Right cardiac atrium (tissue), 5 donors: ENCODE results near the gene SSC5D. TPM values are rescaled to one million over a fixed set of nuclear protein-coding genes. Genes with fewer than 3 reads are reported as not detected.

ENCODE experiments used
- ATAC-seq, 2 donors: fragments of 200-7000 bp; cut with Tn5 transposase; one replicate each; pipeline versions ENCODE4 v1.8.0 to v1.9.1; 2020; ENCODE audit warnings: moderate library complexity in 2 of 2, mild to moderate bottlenecking in 1 of 2
- DNase-seq, 3 donors: peaks; one replicate each; pipeline ENCODE4 v3.0.0-alpha.2; 2020
- H3K27ac ChIP-seq: one replicate; pipeline ENCODE4 v1.5.1; 2013; ENCODE audit warnings: mild to moderate bottlenecking, low read length, control low read depth, moderate library complexity
- H3K27me3 ChIP-seq: one replicate; pipeline ENCODE4 v1.6.1; 2013; ENCODE audit not compliant: control insufficient read depth, insufficient read depth
- H3K4me1 ChIP-seq: one replicate; pipeline ENCODE4 v1.6.1; 2013; ENCODE audit warnings: low read length; ENCODE audit not compliant: control insufficient read depth, insufficient read depth
- H3K4me3 ChIP-seq: one replicate; pipeline ENCODE4 v1.5.1; 2013; ENCODE audit warnings: low read length, control low read depth
- H3K9me3 ChIP-seq: one replicate; pipeline ENCODE4 v1.6.1; 2013; ENCODE audit warnings: low read length; ENCODE audit not compliant: control insufficient read depth
- WGBS: extraction: QIAGEN DNeasy Blood & Tissue Kit; methylation state at CpG from one replicate; pipeline ENCODE4 v1.1.7; 2013; 5-methylcytosine and 5-hydroxymethylcytosine counted together
- intact Hi-C, 4 donors: fragments of 100-400 bp; cut with DNase I; formaldehyde crosslinking; loops; one replicate each; pipeline versions ENCODE4 v1.11.0 to v1.14.0; 2022 to 2023
- polyA plus RNA-seq: library from polyadenylated mRNA; stranded (reverse); fragments of 200-250 nt; gene quantifications from one replicate; pipeline ENCODE4 v1.2.3, GENCODE V29; 2013
- total RNA-seq, 4 donors: library from RNA; stranded (reverse); fragmentation: NEBNext Ultra II Directional; extraction: Animal tissue kit (Norgen Biotek cat#: 25700); gene quantifications; one replicate each; pipeline ENCODE4 v1.2.1, GENCODE V29; 2021
- donor health status: healthy with polysubstance abuse.
- donor health status: DM: no; HTN: yes; CAD: no.
- donor health status: DM: no; HTN: no; CAD: no.
- donor health status: DM: no; HTN: yes; CAD: no; lungs with severe emphysema.
- donor health status: DM: yes; HTN: yes; CAD: no.

Gene SSC5D
- total and polyA plus RNA-seq, 5 donors: 4.4 to 10.2 (median 7.3) TPM

DNA sequence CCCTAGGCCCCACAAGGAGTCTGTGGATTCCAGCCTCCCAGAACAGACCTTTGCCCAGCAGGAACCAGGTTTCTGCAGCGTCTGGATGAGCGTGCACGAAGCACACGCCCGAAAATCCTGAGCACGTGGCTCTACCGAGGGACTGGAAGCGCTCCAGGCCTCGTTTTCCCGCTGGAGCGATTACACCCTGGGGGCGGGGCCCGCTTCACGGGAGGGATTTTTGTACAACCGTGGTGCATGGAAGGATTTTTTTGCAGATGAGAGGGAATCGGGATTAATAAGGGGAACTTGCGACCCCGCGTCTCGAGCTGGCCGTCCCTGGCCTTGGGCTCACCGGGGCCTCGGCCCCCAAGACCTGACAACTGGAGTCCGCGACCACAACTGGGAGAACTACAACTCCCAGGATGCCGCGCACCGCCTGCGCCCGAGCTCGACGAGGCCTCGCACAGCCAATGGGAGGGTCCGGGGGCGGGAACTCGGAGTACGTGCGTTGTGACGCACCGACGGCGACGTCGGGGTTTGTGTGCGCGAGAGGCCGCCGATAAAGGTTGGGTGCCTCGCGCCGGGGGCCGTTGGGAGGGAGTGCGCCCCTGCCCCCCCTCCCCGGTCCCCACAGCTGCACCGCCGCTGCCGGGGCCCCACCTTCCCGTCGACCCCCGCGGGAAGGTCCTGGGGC, 12.0 kb upstream of the SSC5D start, which contains the start of gene ZNF628:
Gene ZNF628 (plus strand): TSS at position 518 of the 676 bp plus-strand sequence. CDS start 3,294 bp downstream, outside the sequence.
- intact Hi-C loops: no loop called here
- peak; percentile 99 to 100 (median 100) for DNase-seq

DNA sequence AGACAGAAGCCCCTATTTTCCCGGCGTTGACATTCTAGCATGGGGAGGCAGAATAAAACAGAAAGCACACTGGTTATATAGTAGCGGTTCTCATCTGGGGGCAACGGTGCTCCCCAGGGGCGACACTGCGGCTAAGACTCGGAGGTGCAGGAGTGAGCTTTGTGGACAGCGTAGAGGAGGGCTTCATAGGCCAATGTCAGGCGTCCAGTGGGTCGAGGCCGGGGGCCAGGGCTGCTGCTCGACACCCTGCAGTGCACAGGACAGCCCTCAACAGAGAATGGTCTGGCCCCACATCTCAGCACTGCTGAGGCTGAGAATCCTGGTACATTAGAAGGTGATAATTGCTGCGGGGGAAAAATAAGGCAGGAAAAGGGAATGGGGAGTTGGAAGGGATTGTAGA, 10.3 kb upstream of the SSC5D start:
- Histone ChIP-seq H3K27ac (no peak overlapping the region), H3K4me3 (no peak overlapping the region), H3K9me3 (no peaks in the 10 kb centered on the region), H3K4me1 (peaks cover 4% of the 10 kb centered on the region), H3K27me3 (no peaks in the 10 kb centered on the region)
- WGBS: 82% methylated on average over 13 of the region's 13 CpGs
- peak in 1 of 3 donors; percentile 39 for DNase-seq
- intact Hi-C loops: no loop called here
- ATAC-seq: no peak

More for the DNA sequence above, 12.0 kb upstream of the SSC5D start, which contains the start of gene ZNF628:
- Histone ChIP-seq H3K27ac (peak within 1 kb of the TSS; percentile 82), H3K27me3 (no peaks in the 10 kb centered on the region), H3K9me3 (no peaks in the 10 kb centered on the region), H3K4me1 (peaks cover 4% of the 10 kb centered on the region), H3K4me3 (peak within 1 kb of the TSS; percentile 76)
- WGBS: under 1% methylated on average over 61 of the region's 61 CpGs
- peak; percentile 97 for ATAC-seq

DNA sequence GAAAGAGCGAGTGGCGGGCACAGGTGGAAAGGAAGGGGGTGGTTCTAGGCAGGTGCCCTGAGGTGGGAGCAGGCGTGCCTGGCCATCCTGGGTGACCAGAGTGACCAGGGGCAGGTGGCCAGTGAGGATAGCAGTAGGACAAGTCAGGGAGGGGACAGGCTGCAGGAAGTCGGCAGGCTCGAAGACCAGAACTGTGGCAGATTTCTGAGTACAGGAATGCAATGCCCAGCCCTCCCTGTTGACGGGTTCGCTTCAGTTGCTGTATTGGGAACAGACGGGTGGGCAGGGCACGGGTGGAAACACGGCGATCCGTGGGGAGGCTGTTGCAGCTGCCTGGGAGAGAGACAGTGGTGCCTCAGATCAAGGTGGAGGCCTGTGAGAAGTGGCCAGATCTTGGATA, 9.9 kb upstream of the SSC5D start:
- H3K27ac ChIP-seq: no peak overlapping the region
- DNase-seq: peak in 2 of 3 donors; percentile 45 to 47
- no peak overlapping the region for H3K4me3 ChIP-seq
- H3K9me3 ChIP-seq: no peaks in the 10 kb centered on the region
- no peaks in the 10 kb centered on the region for H3K27me3 ChIP-seq
- H3K4me1 ChIP-seq: peaks cover 4% of the 10 kb centered on the region
- intact Hi-C loops: no loop called here
- 85% methylated on average over 12 of the region's 12 CpGs for WGBS
- no peak for ATAC-seq

DNA sequence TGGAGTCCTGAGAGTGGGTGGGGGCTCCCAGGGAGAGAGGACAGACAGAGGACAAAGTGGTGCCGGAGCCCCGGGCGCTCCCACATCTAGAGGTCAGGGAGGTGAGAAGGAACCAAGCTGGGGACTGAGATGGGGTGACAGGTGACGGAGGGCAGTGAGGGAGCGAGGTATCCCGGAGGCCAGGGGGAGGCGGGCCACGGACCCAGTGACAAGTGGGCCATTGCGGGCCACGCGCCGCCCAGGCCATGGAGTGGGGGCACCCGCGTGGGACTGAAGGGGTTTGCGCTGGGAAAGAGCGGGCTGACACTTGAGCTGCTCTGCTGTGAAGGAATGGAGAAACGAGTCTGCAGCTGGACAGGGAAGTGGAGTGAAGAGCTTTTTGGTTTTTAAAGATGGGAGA, 9.2 kb upstream of the SSC5D start:
- no peak overlapping the region for H3K4me3 ChIP-seq
- WGBS: 78% methylated on average over 17 of the region's 17 CpGs
- peak overlapping the region; percentile 58 for H3K27ac ChIP-seq
- intact Hi-C loops: no loop called here
- DNase-seq (peak in 2 of 3 donors; percentile 37 to 43), ATAC-seq (no peak)
- peaks cover 4% of the 10 kb centered on the region for H3K4me1 ChIP-seq
- no peaks in the 10 kb centered on the region for H3K9me3 ChIP-seq
- H3K27me3 ChIP-seq: no peaks in the 10 kb centered on the region

DNA sequence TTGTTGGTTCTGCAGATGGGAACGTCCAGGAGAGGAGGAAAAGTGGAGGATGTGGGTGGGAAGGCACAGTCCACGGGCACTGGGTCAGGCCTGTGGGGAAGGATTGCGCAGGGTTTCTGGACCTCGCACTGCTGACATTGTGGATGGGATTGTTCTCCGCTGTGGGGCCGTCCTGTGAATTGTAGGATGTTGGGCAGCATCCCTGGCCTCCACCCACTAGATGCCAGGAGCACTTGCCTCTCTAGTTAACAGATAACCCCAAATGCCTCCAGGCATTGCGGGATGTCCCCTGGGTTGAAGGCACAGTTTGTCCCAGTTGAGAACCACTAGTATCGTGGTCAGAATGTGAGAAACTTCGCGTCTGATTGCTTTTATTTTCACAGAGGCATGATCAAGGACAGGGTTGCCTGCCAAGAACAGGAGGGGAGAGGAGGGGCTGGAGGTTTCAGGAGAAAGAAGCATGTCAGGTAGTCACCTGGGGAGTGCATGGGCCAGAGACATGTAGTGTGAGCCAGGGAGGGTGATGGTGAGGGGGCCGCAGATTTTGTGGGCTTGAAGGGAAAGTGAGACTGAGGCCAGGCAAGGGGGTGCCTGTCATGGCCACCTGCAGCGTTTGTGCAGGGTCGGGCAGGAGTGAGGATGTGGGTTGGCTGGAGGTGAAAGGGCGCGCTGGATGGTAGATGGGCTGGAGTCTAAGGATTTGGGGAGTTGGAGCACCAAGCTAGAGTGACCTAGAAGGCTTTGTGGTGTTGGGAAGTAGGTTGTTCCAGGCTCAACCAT, 8.6 kb upstream of the SSC5D start:
- DNase-seq: peak in 2 of 3 donors; percentile 31 to 63
- WGBS: 67% methylated on average over 15 of the region's 15 CpGs
- Histone ChIP-seq H3K4me3 (no peak overlapping the region), H3K9me3 (no peaks in the 10 kb centered on the region), H3K4me1 (peaks cover 4% of the 10 kb centered on the region), H3K27me3 (no peaks in the 10 kb centered on the region), H3K27ac (peak overlapping the region; percentile 81)
- intact Hi-C loops: no loop called here
- ATAC-seq: no peak

DNA sequence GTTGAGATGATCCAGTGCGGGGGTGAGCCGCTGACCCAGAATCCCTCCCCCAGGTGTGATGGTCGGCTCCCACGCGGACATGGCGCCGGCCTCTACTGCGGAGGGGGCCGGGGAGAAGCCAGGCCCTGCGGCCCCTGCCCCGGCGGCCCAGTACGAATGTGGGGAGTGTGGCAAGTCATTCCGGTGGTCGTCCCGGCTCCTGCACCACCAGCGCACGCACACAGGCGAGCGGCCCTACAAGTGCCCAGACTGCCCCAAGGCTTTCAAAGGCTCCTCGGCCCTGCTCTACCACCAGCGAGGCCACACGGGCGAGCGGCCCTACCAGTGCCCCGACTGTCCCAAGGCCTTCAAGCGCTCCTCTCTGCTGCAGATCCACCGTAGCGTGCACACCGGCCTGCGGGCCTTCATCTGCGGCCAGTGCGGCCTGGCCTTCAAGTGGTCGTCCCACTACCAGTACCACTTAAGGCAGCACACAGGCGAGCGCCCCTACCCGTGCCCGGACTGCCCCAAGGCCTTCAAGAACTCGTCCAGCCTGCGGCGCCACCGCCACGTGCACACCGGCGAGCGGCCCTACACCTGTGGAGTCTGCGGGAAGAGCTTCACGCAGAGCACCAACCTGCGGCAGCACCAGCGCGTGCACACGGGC, 7.0 kb upstream of the SSC5D start:
- Histone ChIP-seq H3K9me3 (no peaks in the 10 kb centered on the region), H3K4me3 (no peak overlapping the region), H3K4me1 (no peaks in the 10 kb centered on the region), H3K27ac (no peak overlapping the region), H3K27me3 (no peaks in the 10 kb centered on the region)
- no peak for ATAC-seq
- 94% methylated on average over 52 of the region's 52 CpGs for WGBS
- intact Hi-C loops: no loop called here
- peak in 2 of 3 donors; percentile 53 to 55 for DNase-seq

DNA sequence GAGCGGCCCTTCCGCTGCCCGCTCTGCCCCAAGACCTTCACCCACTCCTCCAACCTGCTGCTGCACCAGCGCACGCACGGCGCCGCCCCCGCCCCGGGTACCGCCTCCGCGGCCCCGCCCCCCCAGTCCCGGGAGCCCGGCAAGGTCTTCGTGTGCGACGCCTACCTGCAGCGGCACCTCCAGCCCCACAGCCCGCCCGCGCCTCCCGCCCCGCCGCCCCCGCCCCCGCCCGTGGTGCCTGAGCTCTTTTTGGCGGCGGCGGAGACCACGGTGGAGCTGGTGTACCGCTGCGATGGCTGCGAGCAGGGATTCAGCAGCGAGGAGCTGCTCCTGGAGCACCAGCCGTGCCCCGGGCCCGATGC, 6.5 kb upstream of the SSC5D start:
- ATAC-seq: no peak
- H3K4me1 ChIP-seq: peaks cover 2% of the 10 kb centered on the region
- intact Hi-C loops: no loop called here
- peak in 2 of 3 donors; percentile 37 to 52 for DNase-seq
- no peak overlapping the region for H3K27ac ChIP-seq
- no peaks in the 10 kb centered on the region for H3K9me3 ChIP-seq
- no peak overlapping the region for H3K4me3 ChIP-seq
- H3K27me3 ChIP-seq: no peaks in the 10 kb centered on the region
- WGBS: 79% methylated on average over 40 of the region's 40 CpGs

DNA sequence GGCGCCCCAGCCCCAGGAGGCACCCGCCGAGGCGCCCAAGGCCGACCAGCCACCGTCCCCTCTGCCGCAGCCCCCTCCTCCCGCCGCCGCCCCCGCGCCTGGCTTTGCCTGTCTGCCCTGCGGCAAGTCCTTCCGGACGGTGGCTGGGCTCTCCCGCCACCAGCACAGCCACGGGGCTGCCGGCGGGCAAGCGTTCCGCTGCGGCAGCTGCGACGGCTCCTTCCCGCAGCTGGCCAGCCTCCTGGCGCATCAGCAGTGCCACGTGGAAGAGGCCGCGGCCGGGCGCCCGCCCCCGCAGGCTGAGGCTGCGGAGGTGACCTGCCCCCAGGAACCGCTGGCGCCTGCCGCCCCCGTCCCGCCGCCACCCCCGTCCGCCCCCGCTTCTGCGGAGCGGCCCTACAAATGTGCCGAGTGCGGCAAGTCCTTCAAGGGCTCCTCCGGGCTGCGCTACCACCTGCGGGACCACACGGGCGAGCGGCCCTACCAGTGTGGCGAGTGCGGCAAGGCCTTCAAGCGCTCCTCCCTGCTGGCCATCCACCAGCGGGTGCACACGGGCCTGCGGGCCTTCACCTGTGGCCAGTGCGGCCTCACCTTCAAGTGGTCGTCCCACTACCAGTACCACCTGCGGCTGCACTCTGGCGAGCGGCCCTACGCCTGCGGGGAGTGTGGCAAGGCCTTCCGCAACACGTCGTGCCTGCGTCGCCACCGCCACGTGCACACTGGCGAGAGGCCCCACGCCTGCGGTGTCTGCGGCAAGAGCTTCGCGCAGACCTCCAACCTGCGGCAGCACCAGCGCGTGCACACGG, 5.9 kb upstream of the SSC5D start:
- intact Hi-C loops: no loop called here
- WGBS: 88% methylated on average over 83 of the region's 83 CpGs
- no peak overlapping the region for H3K27ac ChIP-seq
- peak in 2 of 3 donors; percentile 46 to 51 for DNase-seq
- H3K9me3 ChIP-seq: no peaks in the 10 kb centered on the region
- H3K4me1 ChIP-seq: peaks cover 3% of the 10 kb centered on the region
- H3K27me3 ChIP-seq: no peaks in the 10 kb centered on the region
- H3K4me3 ChIP-seq: no peak overlapping the region
- no peak for ATAC-seq

DNA sequence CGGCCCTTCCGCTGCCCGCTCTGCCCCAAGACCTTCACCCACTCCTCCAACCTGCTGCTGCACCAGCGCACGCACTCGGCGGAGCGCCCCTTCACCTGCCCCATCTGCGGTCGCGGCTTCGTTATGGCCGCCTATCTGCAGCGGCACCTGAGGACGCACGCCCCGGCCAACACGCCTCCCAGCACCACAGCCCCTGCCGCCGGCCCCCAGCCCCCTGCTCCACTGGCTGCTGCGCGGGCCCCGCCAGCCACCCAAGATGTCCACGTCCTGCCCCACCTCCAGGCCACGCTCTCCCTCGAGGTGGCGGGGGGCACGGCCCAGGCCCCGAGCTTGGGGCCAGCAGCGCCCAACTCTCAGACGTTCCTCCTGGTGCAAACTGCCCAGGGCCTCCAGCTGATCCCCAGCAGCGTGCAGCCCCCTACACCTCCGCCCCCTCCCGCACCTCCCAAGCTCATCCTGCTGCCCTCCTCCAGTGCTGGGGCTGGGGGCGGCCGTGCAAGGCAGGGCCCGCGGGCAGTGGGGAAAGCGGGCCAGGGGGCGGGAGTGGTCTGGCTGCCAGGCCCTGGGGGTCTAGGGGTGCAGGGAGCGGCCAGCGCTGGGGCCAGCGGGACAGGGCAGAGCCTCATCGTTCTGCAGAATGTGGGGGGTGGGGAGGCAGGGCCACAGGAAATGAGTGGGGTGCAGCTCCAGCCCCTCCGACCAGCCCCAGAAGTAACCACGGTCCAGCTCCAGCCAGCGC, 5.1 kb upstream of the SSC5D start:
- Histone ChIP-seq H3K4me3 (no peak overlapping the region), H3K27ac (no peak overlapping the region), H3K27me3 (no peaks in the 10 kb centered on the region), H3K4me1 (peaks cover 3% of the 10 kb centered on the region), H3K9me3 (no peaks in the 10 kb centered on the region)
- DNase-seq: peak in 2 of 3 donors; percentile 55 to 65
- no peak for ATAC-seq
- 91% methylated on average over 47 of the region's 47 CpGs for WGBS
- intact Hi-C loops: no loop called here
